GM23248 (cell line): ENCODE results near the gene GPR155. TPM values are rescaled to one million over a fixed set of nuclear protein-coding genes. Genes with fewer than 3 reads are reported as not detected.
A peak's percentile ranks its signal among the peaks of the same experiment; 100 is the strongest.

ENCODE experiments used
- DNase-seq: peaks from one replicate; pipeline ENCODE4 v3.0.0-alpha.2; 2015
- H2AFZ ChIP-seq: fragments of 200-600 bp; sonication (generic); 2 replicates; pipeline ENCODE4 v1.6.1; 2016; ENCODE audit warnings: antibody characterized with exemption
- H3F3A ChIP-seq: fragments of 200-600 bp; sonication (generic); 2 replicates; pipeline ENCODE4 v1.6.1; 2016; ENCODE audit warnings: mild to moderate bottlenecking, antibody characterized with exemption, mixed run types; ENCODE audit not compliant: insufficient read depth
- H3K27ac ChIP-seq: fragments of 200-600 bp; sonication (generic); 2 replicates; pipeline ENCODE4 v1.5.1; 2016; ENCODE audit warnings: mild to moderate bottlenecking
- H3K27me3 ChIP-seq: fragments of 200-600 bp; sonication (generic); replicated peaks from 2 replicates; pipeline ENCODE4 v1.6.1; 2016; ENCODE audit warnings: mild to moderate bottlenecking; ENCODE audit not compliant: insufficient read depth
- H3K36me3 ChIP-seq: fragments of 200-600 bp; sonication (generic); 2 replicates; pipeline ENCODE4 v1.6.1; 2016; ENCODE audit warnings: low read depth, mild to moderate bottlenecking
- H3K4me1 ChIP-seq: fragments of 200-600 bp; sonication (generic); 2 replicates; pipeline ENCODE4 v1.6.1; 2016; ENCODE audit warnings: mild to moderate bottlenecking; ENCODE audit not compliant: insufficient read depth
- H3K4me2 ChIP-seq: fragments of 200-600 bp; sonication (generic); one replicate; pipeline ENCODE4 v1.6.1; 2016; ENCODE audit warnings: mild to moderate bottlenecking; ENCODE audit not compliant: unreplicated experiment
- H3K4me3 ChIP-seq: fragments of 200-600 bp; sonication (generic); 2 replicates; pipeline ENCODE4 v1.5.1; 2016; ENCODE audit warnings: mild to moderate bottlenecking
- H3K79me2 ChIP-seq: fragments of 200-600 bp; sonication (generic); 2 replicates; pipeline ENCODE4 v1.6.1; 2016; ENCODE audit warnings: mild to moderate bottlenecking; ENCODE audit not compliant: insufficient read depth
- H3K9ac ChIP-seq: fragments of 200-600 bp; sonication (generic); 2 replicates; pipeline ENCODE4 v1.6.1; 2016; ENCODE audit warnings: mild to moderate bottlenecking
- H3K9me2 ChIP-seq: fragments of 200-600 bp; sonication (generic); 2 replicates; pipeline ENCODE4 v1.6.1; 2016; ENCODE audit warnings: mixed run types, mild to moderate bottlenecking, moderate library complexity; ENCODE audit not compliant: insufficient read depth
- H3K9me3 ChIP-seq: fragments of 200-600 bp; sonication (generic); one replicate; pipeline ENCODE4 v1.6.1; 2017; ENCODE audit warnings: low read depth
- H4K20me1 ChIP-seq: fragments of 200-600 bp; sonication (generic); 2 replicates; pipeline ENCODE4 v1.6.0; 2016; ENCODE audit not compliant: insufficient read depth
- EZH2 ChIP-seq: fragments of 200-600 bp; sonication (generic); IDR thresholded peaks from 2 replicates; pipeline ENCODE4 v1.6.1; 2018; ENCODE audit warnings: antibody characterized with exemption, mild to moderate bottlenecking; ENCODE audit not compliant: insufficient read depth, poor library complexity, severe bottlenecking
- EZH2phosphoT487 ChIP-seq: fragments of 200-600 bp; sonication (generic); IDR thresholded peaks from 2 replicates; pipeline ENCODE4 v1.6.1; 2018; ENCODE audit warnings: antibody characterized with exemption, moderate library complexity, mild to moderate bottlenecking, low read depth; ENCODE audit not compliant: insufficient read depth
- WGBS, 2 experiments: methylation state at CpG; one replicate each; pipeline ENCODE4 v1.1.6; 2015 to 2017; ENCODE audit warnings: low lambda C conversion rate in 2 of 2, low coverage in 1 of 2; ENCODE audit errors: missing lambda C conversion rate in 2 of 2; 5-methylcytosine and 5-hydroxymethylcytosine counted together
- in situ Hi-C: fragments of 300-500 bp; cut with MboI; formaldehyde crosslinking; loops from 2 replicates; pipeline ENCODE4 v1.15.0; 2020
- polyA plus RNA-seq: library from polyadenylated mRNA; unstranded; fragments of >200 nt; fragmentation: Nextera tagmentation; extraction: Ambion mirVana; gene quantifications from 2 replicates; pipeline ENCODE4 v1.2.1, GENCODE V29; 2016
- total RNA-seq: library from RNA; depleted of rRNA; stranded (reverse); fragments of >200 nt; shearing (Covaris generic); gene quantifications from 2 replicates; pipeline ENCODE4 v1.2.3, GENCODE V29; 2014; rRNA removed

Gene GPR155
- total RNA-seq (3.4 and 3.8 TPM in 2 replicates), polyA plus RNA-seq (2.6 and 3.2 TPM in 2 replicates)

- peak within 1 kb of the TSS; percentile 99 for H2AFZ ChIP-seq
- H3K4me1 ChIP-seq, result peaks cover 11% of the 10 kb centered on the region; the same call in 1 of the 2 replicates
- H3K4me2 ChIP-seq, result peak within 1 kb of the TSS; percentile 100
- DNase-seq, result peak; percentile 78
- H3K9me2 ChIP-seq, result no peaks in the 10 kb centered on the region
- WGBS, 2 experiments, result 0 to 1% methylated on average over 37 to 39 of the region's 42 CpGs
- no peaks in the 10 kb centered on the region for H3F3A ChIP-seq
- no peaks in the 10 kb centered on the region for H4K20me1 ChIP-seq
- no peaks in the 10 kb centered on the region for H3K79me2 ChIP-seq
- H3K9me3 ChIP-seq, result no peaks in the 10 kb centered on the region
- H3K27ac ChIP-seq, result peak within 1 kb of the TSS; percentile 47
- peak within 1 kb of the TSS; percentile 91 for H3K4me3 ChIP-seq
- TF ChIP-seq EZH2phosphoT487, result no peak
- TF ChIP-seq EZH2, result no peak
- H3K27me3 ChIP-seq, result no peaks in the 10 kb centered on the region
- H3K36me3 ChIP-seq, result no peaks in the 10 kb centered on the region
- in situ Hi-C loops, result no loop called here
- H3K9ac ChIP-seq, result peak within 1 kb of the TSS; percentile 77
Observed at GRCh38 chr2:174486563-174487107, at the start of gene GPR155. TSS of gene GPR155 (minus strand) at chr2:174487029. CDS start at chr2:174481956, 5,073 bp downstream.

GRCh38 chr2:174535757-174536703 is 49.2 kb upstream of the GPR155 start:
- no peaks in the 10 kb centered on the region for H3K27me3 ChIP-seq
- DNase-seq, result no peak
- in situ Hi-C loops, result no loop called here
- no peaks in the 10 kb centered on the region for H3K79me2 ChIP-seq
- H2AFZ ChIP-seq, result no peak overlapping the region
- H3K4me1 ChIP-seq, result 0 out of 2 replicates have a peak, but pooled peaks cover 3% of the 10 kb centered on the region
- H3K4me3 ChIP-seq, result no peak overlapping the region
- H3K9ac ChIP-seq, result no peak overlapping the region
- 77% methylated on average over 11 of the region's 11 CpGs for WGBS, 2 experiments
- no peaks in the 10 kb centered on the region for H3K36me3 ChIP-seq
- H3K9me3 ChIP-seq, result no peaks in the 10 kb centered on the region
- no peak for TF ChIP-seq EZH2phosphoT487
- no peak for TF ChIP-seq EZH2
- H4K20me1 ChIP-seq, result no peaks in the 10 kb centered on the region
- H3F3A ChIP-seq, result no peaks in the 10 kb centered on the region
- H3K27ac ChIP-seq, result no peak overlapping the region
- H3K9me2 ChIP-seq, result no peaks in the 10 kb centered on the region
- H3K4me2 ChIP-seq, result no peak overlapping the region

- no peak overlapping the region for H3K4me3 ChIP-seq
- H3K9me3 ChIP-seq, result no peaks in the 10 kb centered on the region
- H3K9me2 ChIP-seq, result no peaks in the 10 kb centered on the region
- 0 out of 2 replicates have a peak, but pooled peaks cover 3% of the 10 kb centered on the region for H3K4me1 ChIP-seq
- no peak for TF ChIP-seq EZH2phosphoT487
- TF ChIP-seq EZH2, result no peak
- H4K20me1 ChIP-seq, result no peaks in the 10 kb centered on the region
- H3K36me3 ChIP-seq, result no peaks in the 10 kb centered on the region
- no peak overlapping the region for H3K4me2 ChIP-seq
- H2AFZ ChIP-seq, result no peak overlapping the region
- no peaks in the 10 kb centered on the region for H3F3A ChIP-seq
- DNase-seq, result no peak
- in situ Hi-C loops, result no loop called here
- 68 to 80% methylated on average over 3 of the region's 3 CpGs for WGBS, 2 experiments
- H3K9ac ChIP-seq, result no peak overlapping the region
- H3K27me3 ChIP-seq, result no peaks in the 10 kb centered on the region
- no peak overlapping the region for H3K27ac ChIP-seq
- no peaks in the 10 kb centered on the region for H3K79me2 ChIP-seq
Observed at GRCh38 chr2:174535083-174535482, 48.3 kb upstream of the GPR155 start.

- Histone ChIP-seq H4K20me1 (no peaks in the 10 kb centered on the region), H3K4me2 (no peak overlapping the region), H3K27ac (no peak overlapping the region), H3K36me3 (no peaks in the 10 kb centered on the region), H3F3A (no peaks in the 10 kb centered on the region), H3K4me1 (0 out of 2 replicates have a peak, but pooled peaks cover 3% of the 10 kb centered on the region), H2AFZ (no peak overlapping the region), H3K9ac (no peak overlapping the region), H3K4me3 (no peak overlapping the region), H3K9me2 (no peaks in the 10 kb centered on the region), H3K9me3 (no peaks in the 10 kb centered on the region), H3K27me3 (peaks cover 12% of the 10 kb centered on the region), H3K79me2 (no peaks in the 10 kb centered on the region)
- WGBS, 2 experiments, result 86 to 87% methylated on average over 4 of the region's 4 CpGs
- no peak for TF ChIP-seq EZH2
- TF ChIP-seq EZH2phosphoT487, result no peak
- no peak for DNase-seq
- in situ Hi-C loops, result loop anchor here (10.0 kb wide), 1 partner anchor 65 kb away; no protein-coding TSS in a partner anchor
Observed at GRCh38 chr2:174529916-174530315, 43.1 kb upstream of the GPR155 start.
